Measurements from ENCODE around the gene C14orf119. TPM values are rescaled to one million over a fixed set of nuclear protein-coding genes. Genes with fewer than 3 reads are reported as not detected.

Gene C14orf119
- total RNA-seq, 1 experiment from 2014 or later: 39.6 TPM

GRCh38 chr14:23094666-23095195, 574 bp upstream of the C14orf119 start, which contains the start of gene ACIN1:
TSS of gene ACIN1 (minus strand) at chr14:23095136. CDS start at chr14:23095112, 24 bp downstream.
- Histone ChIP-seq H3K4me3 (ENCODE audit: low read depth in 2 of 2, low read length in 2 of 2) (peak within 1 kb of the TSS; percentile 88 to 90), H3K27ac (ENCODE audit: low read length) (peak within 1 kb of the TSS; percentile 96), H3K36me3 (ENCODE audit: control insufficient read depth, insufficient read depth, low read length) (peaks cover 33% of the 10 kb centered on the region), H3K27me3 (ENCODE audit: control insufficient read depth, insufficient read depth, low read length) (no peaks in the 10 kb centered on the region), H3K4me1 (ENCODE audit: control insufficient read depth, insufficient read depth, low read length) (peaks cover 16% of the 10 kb centered on the region), H3K9me3 (ENCODE audit: control insufficient read depth, insufficient read depth, low read depth, low read length) (no peaks in the 10 kb centered on the region)
- TF ChIP-seq TCF7L2 (IDR thresholded peaks at IDR 0.05; ENCODE audit: low read depth, low read length) (no peak), REST (IDR thresholded peaks at IDR 0.05; ENCODE audit: insufficient read depth in 1 of 2, low read depth in 2 of 2, low read length in 1 of 2) (no peak), POLR2AphosphoS5 (IDR thresholded peaks at IDR 0.05; ENCODE audit: low read depth, low read length) (peak; percentile 45)
- CTCF ChIA-PET: interaction anchor here (0.6 to 2.8 kb wide), 10 partner anchors 13 to 384 kb away, joined by 3 to 28 read pairs (median 4); no protein-coding TSS in a partner anchor
- in situ Hi-C loops (cut with HindIII; ENCODE audit: low pct_unique_long_range_greater_than_20kb, low sequenced_read_pairs) (no loop called here), intact Hi-C loops (cut with micrococcal nuclease; ENCODE audit: unreplicated experiment) (no loop called here)
- DNase-seq (ENCODE audit: low read depth, low spot score) (peak; percentile 53), ATAC-seq (peak; percentile 76)
- POLR2A ChIA-PET: interaction anchor here (0.6 to 1.6 kb wide), 2 partner anchors 26 to 133 kb away, joined by 6 to 13 read pairs; no protein-coding TSS in a partner anchor
- BruUV-seq (replicated peaks): TSS peak; percentile 86

DNA sequence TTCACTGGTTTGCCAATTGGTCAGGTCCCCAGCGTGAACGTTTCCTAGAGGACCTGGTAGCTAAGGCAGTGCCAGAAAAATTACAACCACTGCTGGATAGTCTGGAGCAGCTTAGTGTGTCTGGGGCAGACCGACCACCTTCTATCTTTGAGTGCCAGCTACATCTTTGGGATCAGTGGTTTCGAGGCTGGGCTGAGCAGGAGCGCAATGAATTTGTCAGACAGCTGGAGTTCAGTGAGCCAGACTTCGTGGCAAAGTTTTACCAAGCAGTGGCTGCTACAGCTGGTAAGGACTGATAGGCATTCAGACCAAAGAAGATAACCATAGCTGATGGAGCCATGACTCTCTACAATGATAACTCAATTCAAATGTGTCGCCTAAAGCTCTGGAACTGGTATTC, 2.5 kb downstream of the C14orf119 start:
- TF ChIP-seq TCF7L2 (IDR thresholded peaks at IDR 0.05; ENCODE audit: low read depth, low read length): no peak
- no peak for TF ChIP-seq SIN3A (IDR thresholded peaks at IDR 0.05; ENCODE audit: borderline replicate concordance, insufficient read depth, low read depth, low read length)
- TF ChIP-seq, protein P1, sequence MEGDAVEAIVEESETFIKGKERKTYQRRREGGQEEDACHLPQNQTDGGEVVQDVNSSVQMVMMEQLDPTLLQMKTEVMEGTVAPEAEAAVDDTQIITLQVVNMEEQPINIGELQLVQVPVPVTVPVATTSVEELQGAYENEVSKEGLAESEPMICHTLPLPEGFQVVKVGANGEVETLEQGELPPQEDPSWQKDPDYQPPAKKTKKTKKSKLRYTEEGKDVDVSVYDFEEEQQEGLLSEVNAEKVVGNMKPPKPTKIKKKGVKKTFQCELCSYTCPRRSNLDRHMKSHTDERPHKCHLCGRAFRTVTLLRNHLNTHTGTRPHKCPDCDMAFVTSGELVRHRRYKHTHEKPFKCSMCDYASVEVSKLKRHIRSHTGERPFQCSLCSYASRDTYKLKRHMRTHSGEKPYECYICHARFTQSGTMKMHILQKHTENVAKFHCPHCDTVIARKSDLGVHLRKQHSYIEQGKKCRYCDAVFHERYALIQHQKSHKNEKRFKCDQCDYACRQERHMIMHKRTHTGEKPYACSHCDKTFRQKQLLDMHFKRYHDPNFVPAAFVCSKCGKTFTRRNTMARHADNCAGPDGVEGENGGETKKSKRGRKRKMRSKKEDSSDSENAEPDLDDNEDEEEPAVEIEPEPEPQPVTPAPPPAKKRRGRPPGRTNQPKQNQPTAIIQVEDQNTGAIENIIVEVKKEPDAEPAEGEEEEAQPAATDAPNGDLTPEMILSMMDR (IDR thresholded peaks at IDR 0.05): no peak
- no peak for TF ChIP-seq POLR2AphosphoS5 (IDR thresholded peaks at IDR 0.05; ENCODE audit: low read depth, low read length)
- no peak for TF ChIP-seq REST (IDR thresholded peaks at IDR 0.05; ENCODE audit: insufficient read depth in 1 of 2, low read depth in 2 of 2, low read length in 1 of 2)
- peaks cover 16% of the 10 kb centered on the region for H3K4me1 ChIP-seq (ENCODE audit: control insufficient read depth, insufficient read depth, low read length)
- in situ Hi-C loops (cut with HindIII; ENCODE audit: low pct_unique_long_range_greater_than_20kb, low sequenced_read_pairs) (no loop called here), intact Hi-C loops (cut with micrococcal nuclease; ENCODE audit: unreplicated experiment) (no loop called here)
- H3K36me3 ChIP-seq (ENCODE audit: control insufficient read depth, insufficient read depth, low read length): peaks cover 13% of the 10 kb centered on the region
- no peak for ATAC-seq
- CTCF ChIA-PET: no interaction called here
- no peaks in the 10 kb centered on the region for H3K9me3 ChIP-seq (ENCODE audit: control insufficient read depth, insufficient read depth, low read depth, low read length)
- no TSS peak for BruUV-seq (replicated peaks)
- POLR2A ChIA-PET: interaction anchor here (0.5 kb wide), 1 partner anchor 97 kb away, joined by 4 read pairs; no protein-coding TSS in a partner anchor
- no peak overlapping the region for H3K4me3 ChIP-seq (ENCODE audit: low read depth in 2 of 2, low read length in 2 of 2)
- no peak for DNase-seq (ENCODE audit: low read depth, low spot score)
- H3K27ac ChIP-seq (ENCODE audit: low read length): no peak overlapping the region
- no peaks in the 10 kb centered on the region for H3K27me3 ChIP-seq (ENCODE audit: control insufficient read depth, insufficient read depth, low read length)

Data from Panc1 (cell line).